Esophagus squamous epithelium (tissue), 4 donors: ENCODE measurements around the gene CHEK1.

Experiments
- POLR2A ChIP-seq, 4 donors: fragments of 450-650 bp; IDR thresholded peaks; one replicate each; pipeline ENCODE4 v1.6.1; 2017; ENCODE audit warnings: antibody characterized with exemption in 4 of 4, mild to moderate bottlenecking in 4 of 4, moderate library complexity in 3 of 4
- TF ChIP-seq, protein P1 (sequence below), 6 experiments: fragments of 450-650 bp in 4 of 6; fragments of 200-600 bp in 2 of 6; sonication (generic) in 2 of 6; IDR thresholded peaks; one replicate each; pipeline ENCODE4 v1.5.1; 2016 to 2019; ENCODE audit warnings: antibody characterized with exemption in 6 of 6, mild to moderate bottlenecking in 4 of 6, moderate library complexity in 4 of 6

DNA sequence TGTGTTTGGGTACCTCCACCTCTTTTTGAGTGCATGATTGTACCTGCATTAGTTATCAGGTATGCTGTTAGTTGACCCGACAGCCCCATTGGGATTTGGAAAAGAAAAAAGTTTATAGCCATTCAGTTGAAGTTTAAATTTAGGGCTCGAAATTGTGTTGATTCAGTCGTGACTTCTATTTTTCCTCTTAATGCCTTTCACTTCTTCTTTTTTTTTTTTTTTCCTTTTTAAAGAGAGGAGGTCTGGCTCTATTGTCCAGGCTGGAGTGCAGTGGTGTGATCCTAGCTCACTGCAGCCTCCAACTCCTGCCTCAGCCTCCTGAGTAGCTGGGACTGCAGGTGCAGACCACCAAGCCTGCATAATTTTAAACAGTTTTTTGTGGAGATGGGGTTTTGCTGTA lies 30.0 kb upstream of the CHEK1 start:
- TF ChIP-seq, protein P1, sequence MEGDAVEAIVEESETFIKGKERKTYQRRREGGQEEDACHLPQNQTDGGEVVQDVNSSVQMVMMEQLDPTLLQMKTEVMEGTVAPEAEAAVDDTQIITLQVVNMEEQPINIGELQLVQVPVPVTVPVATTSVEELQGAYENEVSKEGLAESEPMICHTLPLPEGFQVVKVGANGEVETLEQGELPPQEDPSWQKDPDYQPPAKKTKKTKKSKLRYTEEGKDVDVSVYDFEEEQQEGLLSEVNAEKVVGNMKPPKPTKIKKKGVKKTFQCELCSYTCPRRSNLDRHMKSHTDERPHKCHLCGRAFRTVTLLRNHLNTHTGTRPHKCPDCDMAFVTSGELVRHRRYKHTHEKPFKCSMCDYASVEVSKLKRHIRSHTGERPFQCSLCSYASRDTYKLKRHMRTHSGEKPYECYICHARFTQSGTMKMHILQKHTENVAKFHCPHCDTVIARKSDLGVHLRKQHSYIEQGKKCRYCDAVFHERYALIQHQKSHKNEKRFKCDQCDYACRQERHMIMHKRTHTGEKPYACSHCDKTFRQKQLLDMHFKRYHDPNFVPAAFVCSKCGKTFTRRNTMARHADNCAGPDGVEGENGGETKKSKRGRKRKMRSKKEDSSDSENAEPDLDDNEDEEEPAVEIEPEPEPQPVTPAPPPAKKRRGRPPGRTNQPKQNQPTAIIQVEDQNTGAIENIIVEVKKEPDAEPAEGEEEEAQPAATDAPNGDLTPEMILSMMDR (IDR thresholded peaks at IDR 0.05): no peak
- no peak for TF ChIP-seq POLR2A (IDR thresholded peaks at IDR 0.05)
